ENCODE data around the gene TUBE1.

- no peak for TF ChIP-seq CTCF (IDR thresholded peaks at IDR 0.05 in 2 of 3, conservative IDR thresholded peaks at IDR 0.05 in 1 of 3; ENCODE audit: borderline replicate concordance in 1 of 3, insufficient read depth in 1 of 3, low read depth in 2 of 3, low read length in 2 of 3)
- TF ChIP-seq POLR2A (IDR thresholded peaks at IDR 0.05; ENCODE audit: borderline replicate concordance, extremely low read depth, insufficient read depth, insufficient read length), result no peak
- TF ChIP-seq SIN3A (IDR thresholded peaks at IDR 0.05; ENCODE audit: low read depth), result no peak
- TF ChIP-seq POLR2AphosphoS5 (IDR thresholded peaks at IDR 0.05; ENCODE audit: low read depth, low read length), result no peak
- no peak for TF ChIP-seq YY1 (IDR thresholded peaks at IDR 0.05; ENCODE audit: extremely low read depth, insufficient replicate concordance, low read depth, low read length)
- no peak for TF ChIP-seq JUND (IDR thresholded peaks at IDR 0.05)
- TF ChIP-seq RAD21 (IDR thresholded peaks at IDR 0.05; ENCODE audit: low read depth), result no peak
- TF ChIP-seq EZH2 (IDR thresholded peaks at IDR 0.05), result no peak
- no peak for TF ChIP-seq CEBPB (IDR thresholded peaks at IDR 0.05; ENCODE audit: low read depth)
- TF ChIP-seq MAX (IDR thresholded peaks at IDR 0.05), result no peak
- TF ChIP-seq SP1 (IDR thresholded peaks at IDR 0.05; ENCODE audit: low read depth), result no peak
- TF ChIP-seq REST (IDR thresholded peaks at IDR 0.05; ENCODE audit: low read depth), result no peak
- TF ChIP-seq TCF7L2 (IDR thresholded peaks at IDR 0.05; ENCODE audit: borderline replicate concordance, extremely low read depth, insufficient read depth, insufficient read length), result no peak
- TF ChIP-seq ZBTB33 (IDR thresholded peaks at IDR 0.05; ENCODE audit: extremely low read depth, insufficient replicate concordance, low read length), result no peak
Observed at GRCh38 chr6:112106562-112106961, 19.3 kb upstream of the TUBE1 start.

Data from HCT116 (cell line).